Keratinocyte (primary cell): Measurements from ENCODE around the gene USH1C.

ENCODE experiments used
- CTCF ChIP-seq, 3 experiments: IDR thresholded peaks in 1 of 3; conservative IDR thresholded peaks in 1 of 3; optimal IDR thresholded peaks in 1 of 3; 2 replicates in 2 of 3; 3 replicates in 1 of 3; pipeline versions ENCODE3 to v1.5.1; 2011; ENCODE audit warnings: low read length in 3 of 3, mild to moderate bottlenecking in 3 of 3, moderate library complexity in 2 of 3, control low read depth in 1 of 3, inconsistent platforms in 1 of 3; ENCODE audit not compliant: insufficient read depth in 2 of 3; ENCODE audit errors: extremely low read depth in 1 of 3
- EZH2 ChIP-seq: IDR thresholded peaks from one replicate; pipeline ENCODE4 v1.6.1; 2012; ENCODE audit warnings: inconsistent platforms, mild to moderate bottlenecking, low read length, moderate library complexity

- no peak for TF ChIP-seq CTCF (optimal IDR thresholded peaks at IDR 0.05 in 1 of 3, IDR thresholded peaks at IDR 0.05 in 1 of 3, conservative IDR thresholded peaks at IDR 0.05 in 1 of 3; ENCODE audit: extremely low read depth in 1 of 3, insufficient read depth in 2 of 3, low read length in 3 of 3)
- no peak for TF ChIP-seq EZH2
Measured at GRCh38 chr11:17458268-17458667, 85.9 kb downstream of the USH1C start.
